Activated naive CD4-positive, alpha-beta T cell treated with anti-CD3 and anti-CD28 coated beads, Interleukin-2, amount 10 ng/mL, durations not matched to agents 5 hours and 36 hours (primary cell): ENCODE data around the gene CCP110. TPM values are rescaled to one million over a fixed set of nuclear protein-coding genes. Genes with fewer than 3 reads are reported as not detected.

ENCODE experiments used
- total RNA-seq, 2 experiments: library from RNA; stranded (reverse); gene quantifications; one replicate each; pipeline ENCODE4 v1.2.3, GENCODE V29; 2021

CCP110 gene
- total RNA-seq, result 10 to 100 TPM; 34.0 to 37.7 TPM

GRCh38 chr16:19523559-19524355 lies at the start of gene CCP110:
Gene CCP110 (plus strand): TSS chr16:19523942. CDS start chr16:19527882, 3,940 bp downstream.

DNA sequence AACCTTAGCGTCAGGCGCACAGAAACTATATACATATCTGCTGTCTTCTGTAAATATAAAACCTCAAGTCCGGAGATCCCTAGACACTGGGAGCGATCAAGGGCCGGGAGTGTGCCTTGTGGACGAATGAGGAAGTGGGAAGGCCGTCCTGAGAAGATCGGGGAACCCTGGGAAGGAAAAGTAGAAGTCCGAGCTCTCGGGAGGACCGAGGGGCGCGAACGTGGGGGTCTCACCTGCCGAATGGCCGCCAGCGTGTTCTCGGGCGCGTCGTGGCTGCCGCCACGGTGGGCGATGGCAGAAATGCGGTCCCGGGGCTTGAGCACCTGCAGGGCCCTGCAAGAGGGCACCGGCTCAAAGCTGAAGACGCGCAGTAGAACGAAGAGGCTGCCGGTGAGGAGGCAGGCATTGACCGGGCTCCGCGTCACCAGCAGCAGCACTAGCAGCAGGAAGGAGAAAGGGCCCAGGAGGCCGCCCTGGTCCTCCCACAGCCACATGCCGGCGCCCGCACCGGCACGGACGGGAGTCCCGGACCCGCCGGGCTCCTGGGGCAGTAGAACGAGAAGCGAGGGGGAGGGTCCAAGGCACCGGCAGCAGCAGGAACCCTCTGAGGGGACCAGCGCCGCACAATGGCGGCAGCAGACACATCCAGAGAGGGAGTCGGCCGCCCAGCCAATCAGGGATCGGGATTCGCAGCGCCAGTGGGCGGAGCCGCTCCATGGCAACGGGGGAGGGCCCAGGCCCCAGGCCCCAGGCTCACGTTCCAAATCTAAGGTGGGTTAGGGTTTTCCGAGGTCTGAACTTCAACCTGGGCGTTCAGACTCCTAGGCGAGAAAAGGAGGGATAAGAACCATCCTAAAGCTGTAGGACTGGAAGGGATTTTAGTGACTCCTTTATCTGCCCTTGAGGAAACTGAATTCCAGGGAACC lies 2.0 kb upstream of the CCP110 start, which contains the start of gene GDE1:
Gene GDE1, minus strand, starts transcription at position 628 of the 926 bp plus-strand sequence. Its CDS starts 134 bp downstream, at position 494.

DNA sequence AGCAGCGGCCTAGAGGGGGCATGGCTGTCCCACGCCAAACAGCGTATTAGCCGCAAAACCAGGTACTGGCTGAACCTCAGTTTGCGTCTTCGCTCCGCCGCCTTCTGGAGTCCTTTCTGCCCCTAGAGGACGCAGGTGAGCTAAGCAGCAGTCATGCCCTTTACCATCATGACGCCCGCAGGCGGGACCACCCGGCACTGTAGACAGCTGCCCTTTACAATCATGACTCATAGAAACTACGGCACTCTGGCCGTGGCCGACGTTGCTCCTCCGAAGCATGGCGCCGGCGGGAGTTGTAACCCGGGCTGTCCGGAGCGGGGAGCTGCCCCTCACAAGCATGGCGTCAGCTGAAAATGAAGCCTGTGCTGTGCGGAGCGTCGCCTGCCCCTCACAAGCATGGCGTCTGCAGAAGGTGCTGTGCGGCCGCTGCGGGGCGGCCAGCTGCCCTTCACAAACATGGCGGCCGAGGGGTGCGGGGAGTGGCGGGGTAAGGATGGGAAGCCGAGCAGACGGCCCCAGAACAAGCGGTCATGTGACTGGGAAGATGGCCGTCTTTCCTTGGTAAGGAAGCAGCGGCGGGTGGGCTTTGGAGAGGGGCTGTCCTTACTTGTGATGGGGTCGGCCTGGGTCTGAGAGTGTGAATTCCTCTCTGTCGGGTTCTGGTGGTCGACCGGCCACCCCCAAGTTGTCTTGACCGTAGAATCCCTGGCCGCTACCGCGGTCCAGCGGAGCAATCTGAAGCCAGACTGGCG lies 31.6 kb downstream of the CCP110 start, which contains the start of gene VPS35L:
Gene VPS35L, plus strand, starts transcription at position 518 of the 752 bp plus-strand sequence. Its CDS starts 27 bp downstream, at position 545.

Other genes with a start within 250 kb of the CCP110 start
- gene CLEC19A, start 238.2 kb upstream of the CCP110 start, total RNA-seq, result not detected
- under 1 TPM; 0.20 to 0.31 TPM for gene TMC5, start 106.1 kb upstream of the CCP110 start, total RNA-seq
- gene GDE1, start 1.8 kb upstream of the CCP110 start, total RNA-seq, result 10 to 100 TPM; 18.9 to 20.2 TPM
- 10 to 100 TPM; 61.9 to 62.7 TPM for gene VPS35L, start 31.8 kb downstream of the CCP110 start, total RNA-seq
- gene KNOP1, start 194.3 kb downstream of the CCP110 start, total RNA-seq, result 10 to 100 TPM; 14.4 to 17.4 TPM
- 1 to 10 TPM; 1.4 to 1.8 TPM for gene IQCK, start 194.3 kb downstream of the CCP110 start, total RNA-seq